SK-N-SH (cell line): ENCODE results near the gene ZNF467. TPM values are rescaled to one million over a fixed set of nuclear protein-coding genes. Genes with fewer than 3 reads are reported as not detected.
A peak's percentile ranks its signal among the peaks of the same experiment; 100 is the strongest.

Experiments
- CTCF ChIA-PET: fragments of 300-600, 350-600 bp; formaldehyde crosslinking; extraction: SDS; loops from one replicate; lab custom pipeline; 2021; lab: Yijun Ruan, JAX
- POLR2A ChIA-PET: fragments of 350-600 bp; sonication (Branson Sonifier 250); formaldehyde crosslinking; extraction: SDS; loops from one replicate; lab custom pipeline; 2020; ENCODE audit warnings: antibody characterized with exemption, inconsistent platforms; lab: Yijun Ruan, JAX
- DNase-seq: peaks from one replicate; pipeline ENCODE4 v3.0.0; 2012
- H2AFZ ChIP-seq: fragments of 200-600 bp; sonication (generic); 2 replicates; pipeline ENCODE4 v1.8.1; 2016; ENCODE audit warnings: antibody characterized with exemption, mild to moderate bottlenecking, low read depth
- H3F3A ChIP-seq: fragments of 200-600 bp; sonication (generic); replicated peaks from 2 replicates; pipeline ENCODE3; 2016; ENCODE audit warnings: antibody characterized with exemption, mild to moderate bottlenecking; ENCODE audit not compliant: insufficient read depth
- H3K27ac ChIP-seq, 2 experiments: fragments of 200-500 bp in 1 of 2; fragments of 200-600 bp in 1 of 2; sonication (Bioruptor generic) in 1 of 2; sonication (generic), shearing (Covaris generic) in 1 of 2; 2 replicates each; pipeline versions ENCODE4 v1.5.1 to v1.6.1; 2014 to 2016; ENCODE audit warnings: low read depth in 2 of 2, inconsistent platforms in 1 of 2, low read length in 1 of 2, mild to moderate bottlenecking in 1 of 2, mixed read lengths in 1 of 2
- H3K27me3 ChIP-seq: fragments of 200-600 bp; sonication (generic), shearing (Covaris generic); 2 replicates; pipeline ENCODE4 v1.6.1; 2016; ENCODE audit warnings: mixed run types; ENCODE audit not compliant: insufficient read depth
- H3K36me3 ChIP-seq, 2 experiments: fragments of 200-500 bp in 1 of 2; fragments of 200-600 bp in 1 of 2; sonication (Bioruptor generic) in 1 of 2; sonication (generic) in 1 of 2; replicated peaks in 1 of 2; 2 replicates each; pipeline versions ENCODE3 to v1.5.1; 2014 to 2016; ENCODE audit warnings: low read length in 1 of 2, mild to moderate bottlenecking in 1 of 2; ENCODE audit not compliant: insufficient read depth in 2 of 2, control insufficient read depth in 1 of 2
- H3K4me1 ChIP-seq, 2 experiments: fragments of 200-500 bp in 1 of 2; fragments of 200-600 bp in 1 of 2; sonication (Bioruptor generic) in 1 of 2; sonication (generic), shearing (Covaris generic) in 1 of 2; 2 replicates each; pipeline versions ENCODE4 v1.5.1 to v1.6.1; 2014 to 2016; ENCODE audit warnings: low read depth in 1 of 2, low read length in 1 of 2, mixed run types in 1 of 2; ENCODE audit not compliant: insufficient read depth in 2 of 2, control insufficient read depth in 1 of 2
- H3K4me2 ChIP-seq: fragments of 200-600 bp; sonication (generic), shearing (Covaris generic); 2 replicates; pipeline ENCODE4 v1.6.1; 2017; ENCODE audit warnings: mixed run types
- H3K4me3 ChIP-seq, 2 experiments: fragments of 200-500 bp in 1 of 2; fragments of 200-600 bp in 1 of 2; sonication (Bioruptor generic) in 1 of 2; sonication (generic), shearing (Covaris generic) in 1 of 2; 2 replicates each; pipeline versions ENCODE4 v1.5.1 to v1.8.1; 2014 to 2016; ENCODE audit warnings: low read depth in 2 of 2, inconsistent platforms in 1 of 2, low read length in 1 of 2, mild to moderate bottlenecking in 1 of 2, mixed read lengths in 1 of 2, moderate library complexity in 1 of 2
- H3K79me2 ChIP-seq: fragments of 200-600 bp; sonication (generic); 2 replicates; pipeline ENCODE4 v1.8.1; 2017; ENCODE audit warnings: mild to moderate bottlenecking; ENCODE audit not compliant: insufficient read depth
- H3K9ac ChIP-seq: fragments of 200-600 bp; sonication (generic); 2 replicates; pipeline ENCODE4 v1.6.1; 2017; ENCODE audit warnings: mixed run types
- H3K9me2 ChIP-seq: fragments of 200-600 bp; sonication (generic); 2 replicates; pipeline ENCODE4 v1.6.1; 2017; ENCODE audit warnings: mixed run types
- H3K9me3 ChIP-seq: fragments of 200-600 bp; sonication (generic); 2 replicates; pipeline ENCODE4 v1.6.1; 2017; ENCODE audit warnings: mixed run types, mild to moderate bottlenecking, moderate library complexity
- H4K20me1 ChIP-seq: fragments of 200-600 bp; sonication (generic); 2 replicates; pipeline ENCODE4 v1.6.1; 2017; ENCODE audit warnings: mild to moderate bottlenecking, mixed run types; ENCODE audit not compliant: insufficient read depth
- CTCF ChIP-seq: fragments of 200-600 bp; sonication (generic); IDR thresholded peaks from 2 replicates; pipeline ENCODE4 v1.6.1; 2017; ENCODE audit warnings: antibody characterized with exemption, mild to moderate bottlenecking, moderate library complexity
- FOXM1 ChIP-seq: IDR thresholded peaks from 2 replicates; pipeline ENCODE4 v1.4.0; 2012; ENCODE audit warnings: low read depth, mild to moderate bottlenecking
- GATA2 ChIP-seq: sonication (generic); formaldehyde crosslinking; IDR thresholded peaks from 2 replicates; pipeline ENCODE4 v1.5.0; 2020; ENCODE audit warnings: mild to moderate bottlenecking, missing genetic modification reagents
- MXI1 ChIP-seq: IDR thresholded peaks from 2 replicates; pipeline ENCODE4 v1.6.1; 2012; ENCODE audit warnings: mild to moderate bottlenecking, low read depth, low read length, improper control_type of control experiment
- POLR2AphosphoS5 ChIP-seq: IDR thresholded peaks from 2 replicates; pipeline ENCODE4 v1.6.1; 2012; ENCODE audit warnings: low read depth, low read length
- RFX5 ChIP-seq: IDR thresholded peaks from 2 replicates; pipeline ENCODE4 v1.6.1; 2012; ENCODE audit warnings: mild to moderate bottlenecking, improper control_type of control experiment, low read length
- TEAD4 ChIP-seq: IDR thresholded peaks from 2 replicates; pipeline ENCODE4 v1.4.0; 2012; ENCODE audit warnings: mild to moderate bottlenecking, borderline replicate concordance; ENCODE audit not compliant: insufficient read depth
- ZBTB33 ChIP-seq: IDR thresholded peaks from 2 replicates; pipeline ENCODE4 v1.4.0; 2012; ENCODE audit warnings: low read depth, borderline replicate concordance
- WGBS: methylation state at CpG from one replicate; pipeline ENCODE4 v1.1.6; 2017; ENCODE audit warnings: low lambda C conversion rate; 5-methylcytosine and 5-hydroxymethylcytosine counted together
- polyA plus RNA-seq, 3 experiments: library from polyadenylated mRNA; depleted of rRNA; stranded (reverse); fragments of >200 nt; gene quantifications; 2 replicates each; pipeline ENCODE4 v1.2.3, GENCODE V29; 2012
- TF ChIP-seq, protein P1 (sequence below): IDR thresholded peaks from 2 replicates; pipeline ENCODE4; 2012

The ZNF467 gene
- polyA plus RNA-seq, 1 of the 3 experiments (the other 2 are of a cell fraction), result 4.1 TPM

DNA sequence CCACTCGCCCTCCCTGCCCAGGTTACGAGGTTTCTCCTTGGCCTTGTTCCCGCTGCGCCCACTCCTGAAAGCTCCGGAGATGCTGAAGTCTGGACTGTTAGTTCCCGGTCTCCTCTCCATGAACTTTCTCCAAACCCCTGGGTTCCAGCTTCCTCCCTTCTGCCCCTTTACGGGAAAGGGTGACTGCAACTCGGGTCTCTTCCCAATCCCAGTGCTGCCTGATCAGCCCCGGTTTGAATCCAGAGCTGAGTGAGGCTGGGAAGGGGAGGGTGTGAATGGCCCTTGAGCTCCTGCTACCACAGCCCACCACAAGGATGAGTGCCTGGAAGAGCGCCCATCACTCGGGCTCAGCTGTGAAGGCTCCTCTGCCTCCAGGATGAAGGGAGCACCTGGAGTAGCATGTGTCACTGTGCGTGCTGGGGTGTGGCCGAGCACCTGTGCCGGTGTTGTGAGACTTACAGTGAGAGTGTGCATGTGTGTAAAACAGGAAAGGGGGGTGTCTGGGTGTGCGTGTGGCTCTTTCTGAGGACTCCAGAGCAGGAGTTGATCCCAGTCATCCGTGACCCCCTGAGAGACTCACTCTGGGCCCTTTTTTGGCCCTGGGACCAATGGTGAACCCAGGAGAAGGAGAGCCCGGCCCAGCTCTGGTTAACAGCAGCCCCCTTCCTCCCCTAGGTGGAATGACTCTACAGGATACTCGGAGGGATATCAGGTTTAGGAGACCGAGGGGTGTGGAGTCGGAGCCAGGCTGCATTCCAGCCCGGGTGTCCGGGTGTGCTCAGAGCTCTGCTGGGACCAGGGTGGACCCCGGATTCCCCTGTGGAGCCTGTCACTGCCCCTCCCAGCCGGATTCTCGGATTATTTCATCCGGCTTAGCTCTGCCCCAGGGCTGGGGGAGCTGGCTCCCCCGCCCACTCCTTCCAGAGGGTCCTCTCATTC lies 1.1 kb upstream of the ZNF467 start:
- no peak for DNase-seq
- Histone ChIP-seq H3F3A (peaks cover 14% of the 10 kb centered on the region), H2AFZ (no peak overlapping the region), H3K27me3 (no peaks in the 10 kb centered on the region), H3K4me2 (no peak overlapping the region; the same call in 1 of the 2 replicates), H3K79me2 (no peaks in the 10 kb centered on the region), H3K9me3 (no peaks in the 10 kb centered on the region), H3K4me1 (peaks cover 4 to 48% of the 10 kb centered on the region in 2 experiments; a peak in 1 of 4 replicates), H3K9ac (no peak overlapping the region), H3K4me3 (no peak overlapping the region), H4K20me1 (no peaks in the 10 kb centered on the region), H3K27ac (no peak overlapping the region), H3K36me3 (no peaks in the 10 kb centered on the region), H3K9me2 (no peaks in the 10 kb centered on the region)
- ChIA-PET POLR2A (no interaction called here), CTCF (interaction anchor here (1.5 to 12.5 kb wide), 8 partner anchors 9 to 32 kb away, joined by 4 to 132 read pairs (median 9); no protein-coding TSS in a partner anchor)
- TF ChIP-seq, protein P1, sequence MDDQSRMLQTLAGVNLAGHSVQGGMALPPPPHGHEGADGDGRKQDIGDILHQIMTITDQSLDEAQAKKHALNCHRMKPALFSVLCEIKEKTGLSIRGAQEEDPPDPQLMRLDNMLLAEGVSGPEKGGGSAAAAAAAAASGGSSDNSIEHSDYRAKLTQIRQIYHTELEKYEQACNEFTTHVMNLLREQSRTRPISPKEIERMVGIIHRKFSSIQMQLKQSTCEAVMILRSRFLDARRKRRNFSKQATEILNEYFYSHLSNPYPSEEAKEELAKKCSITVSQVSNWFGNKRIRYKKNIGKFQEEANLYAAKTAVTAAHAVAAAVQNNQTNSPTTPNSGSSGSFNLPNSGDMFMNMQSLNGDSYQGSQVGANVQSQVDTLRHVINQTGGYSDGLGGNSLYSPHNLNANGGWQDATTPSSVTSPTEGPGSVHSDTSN, result no peak
- TF ChIP-seq CTCF (no peak), GATA2 (CRISPR knock-in tag) (no peak), POLR2AphosphoS5 (no peak), ZBTB33 (no peak), FOXM1 (no peak), TEAD4 (no peak)
- 90% methylated on average over 26 of the region's 27 CpGs for WGBS

- H3K36me3 ChIP-seq, result peaks cover 0 to 7% of the 10 kb centered on the region in 2 experiments
- CTCF ChIA-PET, result interaction anchor here (1.0 to 12.5 kb wide), 5 partner anchors 16 to 41 kb away, joined by 3 to 132 read pairs (median 3); no protein-coding TSS in a partner anchor
- no peaks in the 10 kb centered on the region for H3K9me3 ChIP-seq
- POLR2A ChIA-PET, result no interaction called here
- H3K27ac ChIP-seq, result no peak overlapping the region; a peak in 1 of 4 replicates
- H3K4me1 ChIP-seq, result peaks cover 4 to 37% of the 10 kb centered on the region in 2 experiments; a peak in 1 of 4 replicates
- H3K9ac ChIP-seq, result no peak overlapping the region
- TF ChIP-seq MXI1 (0 out of 2 replicates have a peak, but pooled peaks have one; percentile 21), RFX5 (no peak)
- TF ChIP-seq, protein P1, result peak; percentile 30; the same call in 1 of the 2 replicates
- H3K27me3 ChIP-seq, result peaks cover 9% of the 10 kb centered on the region
- H3K4me2 ChIP-seq, result peak overlapping the region; percentile 91
- H3F3A ChIP-seq, result peaks cover 14% of the 10 kb centered on the region
- peak overlapping the region; percentile 61 to 70 for H3K4me3 ChIP-seq
- no peaks in the 10 kb centered on the region for H4K20me1 ChIP-seq
- 3% methylated on average over 29 of the region's 55 CpGs for WGBS
- DNase-seq, result no peak
- no peaks in the 10 kb centered on the region for H3K9me2 ChIP-seq
- no peaks in the 10 kb centered on the region for H3K79me2 ChIP-seq
- 0 out of 2 replicates have a peak overlapping the region, but pooled peaks have one; percentile 59 for H2AFZ ChIP-seq
Measured at GRCh38 chr7:149772956-149773434, 393 bp downstream of the ZNF467 start.
